SW480 (cell line): ENCODE results near the gene FES.

Source experiments
- DNase-seq: peaks from one replicate; pipeline ENCODE4 v3.0.0-alpha.2; 2016; ENCODE audit warnings: low spot score

FES gene

GRCh38 chr15:90876046-90876445, 8.3 kb upstream of the FES start:
- no peak for DNase-seq

GRCh38 chr15:90876512-90877170, 7.7 kb upstream of the FES start:
- no peak for DNase-seq

GRCh38 chr15:90877315-90877714, 7.0 kb upstream of the FES start:
- DNase-seq: no peak

GRCh38 chr15:90877996-90878395, 6.3 kb upstream of the FES start:
- DNase-seq: no peak

GRCh38 chr15:90878660-90879059, 5.6 kb upstream of the FES start:
- DNase-seq: no peak

- DNase-seq: no peak
Measured at GRCh38 chr15:90879730-90880366, 4.5 kb upstream of the FES start.

GRCh38 chr15:90880381-90881145, 3.7 kb upstream of the FES start:
- DNase-seq: no peak

- no peak for DNase-seq
Measured at GRCh38 chr15:90881181-90881977, 2.9 kb upstream of the FES start.

GRCh38 chr15:90881978-90882721, 2.2 kb upstream of the FES start:
- no peak for DNase-seq

GRCh38 chr15:90882781-90883525, 1.4 kb upstream of the FES start:
- no peak for DNase-seq

GRCh38 chr15:90883526-90883975, 753 bp upstream of the FES start:
- DNase-seq: no peak

- DNase-seq: no peak
Measured at GRCh38 chr15:90884719-90885431, 571 bp downstream of the FES start.

GRCh38 chr15:90885432-90886290, 1.4 kb downstream of the FES start:
- DNase-seq: peak; percentile 46

- no peak for DNase-seq
Measured at GRCh38 chr15:90886291-90886614, 1.9 kb downstream of the FES start.

GRCh38 chr15:90887037-90887481, 2.8 kb downstream of the FES start:
- no peak for DNase-seq

- DNase-seq: peak; percentile 55
Measured at GRCh38 chr15:90889313-90889730, 5.0 kb downstream of the FES start.

GRCh38 chr15:90889736-90890456, 5.6 kb downstream of the FES start:
- no peak for DNase-seq

- DNase-seq: no peak
Measured at GRCh38 chr15:90890839-90891238, 6.5 kb downstream of the FES start.
